CMK (cell line): ENCODE measurements around the gene MACROD2.

Experiments used
- DNase-seq: peaks from one replicate; pipeline ENCODE4 v3.0.0-alpha.2; 2010; ENCODE audit warnings: low read depth

The MACROD2 gene

DNA sequence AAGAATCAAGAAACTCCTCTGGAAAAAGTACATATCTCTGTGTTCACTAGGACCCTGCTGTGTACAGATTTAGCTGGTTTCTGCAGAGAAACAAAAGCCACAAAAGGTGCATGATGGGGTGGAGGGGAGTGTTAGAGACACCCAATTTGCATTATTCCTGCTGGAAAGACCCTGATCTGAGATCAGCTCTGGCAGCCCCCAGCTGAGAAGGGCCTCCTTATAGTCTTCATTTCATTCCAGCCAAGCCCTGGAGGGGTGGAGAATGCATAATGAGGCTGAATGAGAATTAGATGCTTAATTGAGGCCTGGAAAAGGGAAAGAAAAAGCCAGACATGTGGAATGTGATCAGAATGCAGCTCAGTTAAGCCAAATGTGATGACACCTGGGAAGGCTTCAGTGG is 2032.4 kb downstream of the MACROD2 start:
- no peak for DNase-seq

DNA sequence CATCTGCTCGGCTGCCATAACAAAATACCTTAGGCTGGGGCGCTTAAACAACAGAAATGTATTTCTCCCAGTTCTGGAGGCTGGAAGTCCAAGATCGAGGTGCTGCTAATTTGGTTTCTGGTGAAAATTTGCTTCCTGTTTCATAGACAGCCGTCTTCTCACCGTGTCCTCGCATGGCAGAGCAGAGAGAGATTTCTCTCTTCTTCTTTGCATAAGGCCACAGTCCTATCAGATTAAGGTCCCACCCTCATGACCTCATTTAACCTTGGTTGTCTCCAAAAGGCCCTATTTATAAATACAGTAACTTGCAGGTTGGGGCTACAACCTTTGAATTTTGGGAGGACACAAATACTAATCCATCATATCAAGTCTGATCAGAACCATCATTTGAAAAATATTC is 2033.6 kb downstream of the MACROD2 start:
- no peak for DNase-seq

DNA sequence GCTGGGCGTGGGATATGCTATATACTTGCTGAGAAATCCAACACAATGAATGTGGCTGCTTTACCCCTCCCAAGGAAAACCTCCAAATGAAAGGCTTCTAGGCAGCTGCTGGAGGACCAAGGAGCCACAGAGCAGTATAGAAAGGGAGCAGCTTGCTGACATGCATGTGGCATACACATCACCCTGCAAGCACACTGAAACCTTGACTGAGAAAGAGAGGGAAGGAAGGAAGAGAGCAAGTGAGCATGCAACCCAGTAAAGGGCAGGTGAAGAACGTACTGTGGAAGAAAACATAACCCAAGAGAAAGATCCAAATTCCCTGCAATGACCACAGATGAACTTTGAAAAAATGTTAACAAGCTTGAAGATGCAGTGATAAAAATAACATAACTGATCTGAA is 2034.9 kb downstream of the MACROD2 start:
- DNase-seq, result no peak

DNA sequence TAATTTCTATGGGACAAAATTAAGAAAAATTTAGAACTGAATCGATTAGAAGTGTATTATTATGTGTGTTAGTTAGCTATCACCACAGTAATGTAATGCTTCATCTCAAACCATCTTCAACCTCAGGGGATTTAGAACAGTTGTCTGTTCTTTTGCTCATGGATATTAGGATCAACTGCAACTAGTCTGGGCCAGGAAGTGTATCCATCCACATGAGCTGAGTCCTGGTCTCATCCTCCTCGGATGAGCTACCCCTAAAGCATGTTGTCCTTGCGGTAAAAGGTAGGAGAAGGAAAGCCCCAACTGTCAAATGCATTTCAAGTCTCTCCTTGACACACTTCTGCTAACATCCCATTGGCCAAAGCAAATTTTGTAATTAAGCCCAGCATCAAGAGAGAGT is 2040.3 kb downstream of the MACROD2 start:
- DNase-seq, result no peak

DNA sequence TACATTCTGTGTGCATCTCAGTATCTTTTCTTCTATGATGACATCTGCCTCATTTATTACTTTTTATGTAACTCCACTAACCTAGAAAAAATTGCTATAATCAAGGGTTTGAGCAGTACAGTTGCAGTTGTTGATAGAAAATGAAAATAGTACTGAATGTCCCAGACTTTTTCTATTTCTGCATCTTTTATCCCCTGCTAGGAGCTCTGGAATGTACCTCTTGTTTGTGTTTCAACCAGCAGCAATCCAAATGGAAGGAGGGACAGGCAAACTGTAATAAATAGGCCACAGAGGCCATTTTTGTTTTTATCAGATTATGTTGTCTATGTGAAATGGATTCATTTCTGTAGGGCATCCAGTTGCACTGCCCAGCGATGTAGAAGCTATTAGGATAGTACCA is 2041.0 kb downstream of the MACROD2 start:
- no peak for DNase-seq

DNA sequence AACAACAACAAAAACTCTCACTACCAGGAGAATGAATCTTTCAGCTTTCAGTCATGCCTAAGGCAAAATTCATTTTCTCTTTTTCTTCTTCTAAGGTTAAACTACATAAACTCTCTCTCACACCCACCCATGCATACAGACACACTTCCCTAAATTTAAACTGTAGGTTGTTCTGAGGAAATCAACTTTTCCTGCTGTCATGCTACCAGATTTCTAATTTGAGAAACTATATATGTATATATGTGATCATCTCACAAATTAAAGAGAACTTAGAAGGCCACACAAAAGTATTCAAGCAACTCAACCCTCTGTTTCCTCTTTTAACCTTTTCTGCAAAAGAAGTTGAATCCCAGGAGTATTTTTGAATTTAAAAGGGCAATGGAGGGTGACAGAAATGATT is 2045.4 kb downstream of the MACROD2 start:
- no peak for DNase-seq

DNA sequence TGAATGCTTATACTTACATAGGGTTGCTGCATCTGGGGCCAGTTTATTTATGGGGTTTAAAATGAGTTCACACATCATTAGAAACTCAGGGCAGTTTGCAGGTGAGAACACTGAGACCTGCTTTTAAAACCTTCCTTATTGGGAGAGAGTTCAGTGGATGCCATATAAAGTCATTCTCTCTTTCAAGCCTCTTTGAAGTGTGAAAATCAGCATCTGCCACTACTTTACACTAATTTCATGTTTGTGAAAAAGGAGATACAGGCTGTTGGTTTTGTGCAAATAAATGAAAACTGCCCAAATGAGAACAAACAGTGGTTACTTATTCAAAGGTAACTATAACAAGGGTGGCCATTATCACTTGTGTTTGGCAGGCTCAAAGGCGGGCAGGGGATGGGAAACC is 2047.4 kb downstream of the MACROD2 start:
- no peak for DNase-seq

DNA sequence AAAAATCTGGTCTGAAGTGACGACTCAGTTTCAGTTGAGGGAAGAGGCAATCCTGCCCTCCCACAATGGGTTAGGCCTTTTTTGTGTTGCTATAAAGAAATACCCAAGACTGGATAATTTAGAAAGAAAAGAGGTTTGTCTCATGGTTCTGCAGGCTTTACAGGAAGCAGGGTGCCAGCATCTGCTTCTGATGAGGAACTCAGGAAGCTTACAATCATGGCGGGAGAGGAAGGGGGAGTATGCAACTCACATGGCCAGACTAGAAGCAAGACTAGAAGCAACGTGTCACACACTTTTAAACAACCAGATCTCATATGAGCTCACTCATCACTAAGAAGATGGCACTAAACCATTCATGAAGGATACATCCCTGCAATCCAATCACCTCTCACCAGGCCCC is 2048.6 kb downstream of the MACROD2 start:
- no peak for DNase-seq

DNA sequence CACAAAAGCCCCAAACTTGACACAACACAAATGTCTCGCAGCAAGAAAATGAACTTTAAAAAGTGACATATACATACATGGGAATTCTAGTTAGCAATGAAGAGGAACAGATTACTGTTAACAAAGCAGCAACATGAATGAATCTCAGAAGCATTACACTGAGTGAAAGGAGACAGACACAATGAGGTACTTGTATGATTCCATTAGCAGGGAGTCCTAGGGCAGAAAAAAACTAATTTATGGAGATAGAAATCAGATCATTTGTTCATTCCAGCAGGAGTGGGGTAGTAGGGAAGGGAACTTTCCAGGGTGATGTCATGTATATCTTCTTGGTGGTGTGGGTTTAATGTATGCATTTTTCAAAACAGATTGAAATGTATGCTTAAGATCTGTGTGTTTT is 2053.6 kb downstream of the MACROD2 start:
- no peak for DNase-seq

DNA sequence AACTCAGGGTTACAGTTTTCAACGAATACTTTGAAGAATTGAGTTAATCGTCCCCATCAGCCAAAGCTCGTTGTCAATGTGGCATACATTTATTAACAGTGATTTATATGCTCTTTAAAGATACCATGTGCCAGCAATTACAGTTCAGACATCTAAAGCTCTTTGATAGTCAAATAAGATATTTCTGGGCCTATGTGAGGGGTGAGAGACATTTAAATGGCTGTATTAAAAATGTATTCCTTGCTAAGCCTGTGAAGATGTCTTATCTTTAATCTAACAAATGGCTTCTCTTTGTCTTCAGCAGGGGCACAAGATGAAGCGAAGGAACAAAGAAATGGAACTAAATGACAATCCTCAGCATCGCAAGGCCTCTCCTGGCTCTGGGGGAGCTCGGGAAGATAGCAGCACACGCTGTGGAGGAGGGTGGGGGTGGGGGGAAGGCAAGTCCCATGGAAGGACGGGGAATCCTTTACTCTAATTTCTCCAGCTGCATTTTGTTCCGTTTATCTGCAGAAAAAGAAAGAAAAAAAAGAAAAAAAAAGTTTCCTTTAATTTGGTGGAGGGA is 2054.3 kb downstream of the MACROD2 start:
- no peak for DNase-seq

DNA sequence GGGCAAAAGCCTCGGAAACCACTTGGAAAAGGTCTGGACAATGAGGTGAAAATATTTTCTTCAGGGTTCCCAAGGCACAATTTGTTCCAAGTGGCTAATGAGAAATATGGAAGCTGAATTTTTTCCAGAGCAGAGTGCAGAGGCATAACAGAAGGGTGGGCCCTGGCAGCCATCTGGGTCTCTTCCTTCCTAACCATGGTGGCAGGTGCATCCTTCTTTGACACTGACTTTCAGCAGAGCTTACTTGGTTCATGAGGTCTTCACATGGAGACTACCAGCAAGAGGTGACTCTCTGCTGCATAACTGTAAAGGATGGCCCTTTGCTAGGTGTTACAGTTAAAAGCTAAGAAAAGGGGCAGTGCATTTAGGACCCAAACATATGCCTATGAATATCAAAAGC is 2055.1 kb downstream of the MACROD2 start:
- no peak for DNase-seq

DNA sequence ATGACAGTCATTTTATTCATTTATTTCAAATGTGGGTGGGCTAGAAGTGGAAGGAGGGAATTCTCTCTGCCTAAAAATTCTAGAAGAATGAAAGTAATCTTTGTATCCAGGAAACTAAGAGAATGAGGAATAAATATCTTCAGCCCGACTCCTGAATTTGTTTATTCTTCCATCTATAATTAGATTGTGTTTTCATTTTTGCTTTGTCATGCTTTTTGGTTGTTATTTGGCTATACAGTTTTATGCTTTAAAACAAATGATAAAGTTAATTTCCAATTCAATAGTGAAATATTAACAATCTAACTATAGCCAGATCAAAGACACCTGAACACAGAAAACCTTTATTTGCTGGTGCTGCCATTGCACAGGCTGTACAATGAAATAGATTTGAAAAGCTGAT is 2056.7 kb downstream of the MACROD2 start:
- DNase-seq, result no peak

DNA sequence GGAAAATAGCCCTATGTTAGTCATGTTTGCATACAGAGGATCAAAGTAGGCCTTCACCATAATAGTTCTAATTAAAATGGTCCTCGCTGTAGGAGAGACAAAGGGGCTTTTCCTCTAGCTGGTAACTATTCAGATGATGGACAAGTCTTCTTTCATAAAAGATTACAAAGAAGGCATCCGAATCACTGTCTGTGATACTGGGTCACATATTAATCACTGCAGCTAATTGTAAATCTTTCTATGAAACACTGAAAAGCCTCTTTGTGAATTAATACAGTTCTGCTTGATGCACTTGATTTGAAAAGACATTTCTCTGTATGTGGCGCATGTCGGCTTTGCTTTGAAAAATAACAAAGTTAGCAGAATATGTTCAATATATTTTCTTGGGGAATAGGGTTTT is 2057.1 kb downstream of the MACROD2 start:
- no peak for DNase-seq

DNA sequence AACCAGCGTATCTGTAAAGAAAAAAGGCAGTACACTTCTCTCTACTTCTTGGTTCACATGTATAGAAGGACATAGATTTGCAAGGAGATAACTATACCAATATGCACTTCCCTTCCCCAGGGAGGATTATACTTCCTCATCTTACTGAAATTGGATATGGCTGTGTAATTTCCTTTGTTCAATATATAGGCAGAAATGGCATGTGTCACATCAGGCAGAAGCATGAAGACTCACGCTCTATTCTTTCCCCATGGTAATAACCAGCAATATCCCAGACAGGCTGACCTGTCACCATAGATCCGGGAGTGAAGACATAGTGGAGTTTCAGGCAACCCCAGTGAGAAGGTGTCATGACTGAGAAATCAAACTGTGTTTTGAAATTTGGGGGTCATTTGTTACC is 2059.7 kb downstream of the MACROD2 start:
- no peak for DNase-seq

DNA sequence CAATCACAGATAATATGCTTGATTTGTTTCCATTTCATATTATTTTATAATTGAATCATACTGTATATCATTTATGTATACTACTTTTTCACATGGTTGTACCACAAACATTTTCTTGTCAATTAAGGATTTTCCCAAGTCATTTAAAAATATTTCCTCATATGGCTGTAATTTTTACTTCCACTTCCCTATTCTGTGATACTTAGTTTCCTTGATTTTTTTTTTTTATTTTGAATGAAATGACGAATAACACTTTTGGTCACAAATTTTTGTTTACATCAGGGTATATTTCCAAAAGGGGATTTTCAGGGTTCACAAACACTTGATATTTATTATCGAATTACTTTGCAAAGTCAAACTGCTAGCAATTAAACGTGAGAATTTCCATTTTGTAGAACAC is 2062.3 kb downstream of the MACROD2 start:
- DNase-seq, result no peak

DNA sequence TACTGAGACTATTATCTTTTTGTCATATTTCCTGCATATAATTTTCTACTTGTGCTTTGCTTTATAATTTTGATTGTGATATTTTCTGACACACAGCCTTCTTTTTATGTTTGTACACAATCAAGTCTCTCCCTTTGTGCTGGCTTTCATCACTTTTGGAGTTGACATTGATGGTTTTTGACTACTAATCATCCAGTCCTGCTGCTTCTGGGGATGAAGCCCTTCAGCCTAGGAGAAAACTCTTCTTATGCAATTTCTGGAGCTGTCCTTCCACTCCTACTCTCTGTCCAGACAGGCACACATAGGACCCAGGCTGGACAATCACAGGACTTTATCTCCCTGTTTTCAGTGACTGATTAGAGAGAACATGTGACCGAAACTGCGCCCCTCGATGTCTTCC is 2063.0 kb downstream of the MACROD2 start:
- DNase-seq, result no peak

DNA sequence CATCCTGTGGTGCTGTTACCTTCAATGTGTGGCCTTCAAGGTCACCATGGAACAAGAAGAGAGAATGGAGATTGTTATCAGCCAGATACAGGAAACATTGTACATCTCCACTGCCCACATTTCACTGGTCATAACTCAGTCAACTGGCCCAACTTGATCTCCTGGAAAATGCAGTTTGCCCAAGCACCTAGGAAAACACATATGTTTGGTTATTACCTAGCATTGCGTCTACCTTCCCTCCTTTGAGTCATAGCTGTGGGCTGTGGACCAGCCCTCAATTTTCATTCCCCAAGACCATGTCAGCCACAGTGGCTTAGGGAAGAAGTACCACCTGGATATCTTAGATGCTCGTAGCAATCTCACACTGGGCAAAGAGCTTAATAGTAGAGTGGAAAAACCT is 2064.5 kb downstream of the MACROD2 start:
- no peak for DNase-seq

DNA sequence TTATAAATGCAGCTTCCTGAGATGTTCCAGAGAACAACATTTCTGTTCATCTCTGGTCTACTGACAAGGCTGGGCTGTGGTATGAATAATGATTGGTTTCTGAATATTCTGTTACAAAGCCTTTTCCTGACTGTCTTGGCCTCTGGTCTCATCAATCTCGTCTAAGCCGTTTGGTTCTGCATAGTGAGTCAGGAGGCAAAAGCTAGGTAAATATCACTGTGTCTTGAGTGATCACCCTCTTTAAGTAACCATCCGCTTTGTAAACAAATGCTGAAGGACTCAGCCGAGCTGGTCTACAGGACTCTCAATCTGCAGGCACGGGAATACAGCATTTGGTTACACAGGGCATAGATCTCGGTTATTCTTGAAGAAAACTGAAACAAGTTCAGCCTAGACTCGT is 2066.0 kb downstream of the MACROD2 start:
- DNase-seq, result no peak

DNA sequence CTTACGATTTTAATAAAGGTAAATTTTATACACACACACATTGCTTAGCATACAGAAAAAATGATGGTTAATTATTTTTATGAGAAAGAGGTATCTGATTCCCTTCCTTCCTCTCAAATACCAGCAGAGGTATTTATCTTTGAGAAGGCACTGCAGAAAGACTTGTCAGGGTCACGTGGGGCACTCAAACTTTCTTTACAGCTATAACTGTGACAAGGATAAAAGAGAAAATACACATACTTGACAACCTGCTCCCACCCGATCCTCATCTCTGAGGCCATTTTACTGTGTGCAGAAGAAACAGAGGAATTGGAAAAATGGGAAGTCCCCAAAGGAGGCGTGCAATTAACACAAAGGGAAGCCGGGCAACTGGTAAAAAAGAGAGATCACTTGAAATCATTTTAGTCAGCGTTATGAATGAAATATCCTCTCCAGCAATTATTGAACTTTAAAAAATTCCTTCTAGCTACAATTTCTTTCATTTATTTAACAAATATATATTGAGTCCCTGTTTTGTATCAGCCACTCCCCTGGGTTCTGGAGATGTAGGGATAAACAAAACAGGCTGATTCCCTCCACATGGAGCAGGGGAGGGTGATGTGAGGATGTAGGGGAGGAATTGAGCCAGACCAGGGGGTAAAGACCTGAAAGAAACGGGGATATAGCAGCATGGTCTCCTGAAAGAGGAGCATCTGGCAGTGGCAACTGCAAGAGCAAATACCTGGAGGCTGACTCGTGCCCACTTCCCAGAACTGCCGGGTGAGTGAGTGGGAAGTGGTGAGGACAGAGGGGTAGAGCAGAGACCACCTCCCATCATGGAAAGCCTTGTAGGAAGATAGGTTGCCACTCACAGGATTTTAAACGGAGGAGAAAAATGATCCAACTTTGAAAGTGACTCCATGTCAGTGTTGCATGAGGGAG is 2067.6 kb downstream of the MACROD2 start:
- DNase-seq, result no peak

DNA sequence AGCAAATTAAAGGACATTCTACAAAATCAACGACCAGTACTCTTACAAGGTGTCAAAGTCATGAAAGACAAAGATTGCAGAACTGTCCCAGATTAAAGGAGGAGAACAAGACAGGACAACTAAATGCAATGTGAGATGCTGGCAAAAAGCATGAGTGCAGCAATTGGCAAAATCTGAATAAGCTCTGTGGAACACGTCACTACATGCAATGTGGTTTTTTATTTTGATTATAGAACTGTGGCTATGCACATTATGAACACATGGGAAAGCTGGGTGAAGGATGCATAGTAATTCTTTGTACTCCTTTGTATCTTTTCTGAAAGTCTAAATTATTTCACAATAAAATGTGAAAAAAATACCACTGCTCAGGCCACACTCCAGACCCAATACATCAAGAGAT is 2068.6 kb downstream of the MACROD2 start:
- DNase-seq, result no peak

DNA sequence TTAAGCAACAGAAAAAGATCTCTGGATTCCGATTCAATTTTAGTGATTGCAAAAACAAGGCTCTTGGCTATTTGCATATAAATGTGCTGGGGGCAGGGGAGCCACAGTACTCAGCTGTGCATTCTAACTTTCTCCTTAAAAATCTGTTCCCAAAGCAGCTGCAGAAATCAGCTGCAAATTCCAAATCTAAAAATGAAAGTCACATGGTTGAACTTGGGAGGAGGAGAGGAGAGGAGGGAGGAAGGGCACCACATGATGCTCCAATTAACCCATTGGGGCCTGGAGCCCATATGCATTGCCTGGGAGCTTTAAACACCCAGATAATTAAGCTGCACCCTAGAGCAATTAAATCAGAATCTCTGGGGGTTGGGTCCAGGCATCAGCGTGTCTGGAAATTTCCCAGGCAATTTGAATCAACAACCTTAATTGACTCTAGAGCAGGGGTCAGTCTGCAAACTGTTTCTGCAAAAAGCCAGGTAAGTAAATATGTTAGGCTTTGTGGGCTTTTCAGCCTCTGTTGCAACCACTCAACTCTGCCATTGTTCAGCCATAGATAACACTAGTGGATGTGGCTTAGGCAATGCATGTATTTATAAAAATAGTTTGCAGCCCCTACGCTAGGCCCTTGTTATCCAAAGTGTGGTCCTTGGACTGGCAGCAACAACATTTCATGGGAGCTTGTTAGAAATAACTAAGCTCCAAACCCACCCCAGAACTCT is 2069.8 kb downstream of the MACROD2 start:
- DNase-seq, result no peak

DNA sequence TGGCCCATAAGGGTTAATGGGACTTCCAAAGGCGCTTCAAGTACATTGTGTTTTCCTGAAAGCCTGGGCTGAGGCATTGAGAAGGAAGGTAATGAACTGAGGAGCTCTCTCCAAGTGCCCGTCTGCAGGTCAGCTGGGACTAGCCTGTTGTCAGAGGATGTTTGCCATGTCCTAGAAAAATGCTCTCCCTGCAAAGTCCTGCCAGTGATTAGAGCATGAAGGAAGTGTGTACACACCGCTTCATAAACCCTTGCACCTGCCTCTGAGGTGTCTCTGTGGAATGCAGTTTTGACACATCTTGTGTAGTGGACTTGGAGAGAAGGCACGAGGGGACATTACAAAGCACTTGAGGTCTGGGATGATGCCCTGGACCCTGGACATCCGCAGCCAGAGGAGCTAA is 2071.3 kb downstream of the MACROD2 start:
- no peak for DNase-seq

DNA sequence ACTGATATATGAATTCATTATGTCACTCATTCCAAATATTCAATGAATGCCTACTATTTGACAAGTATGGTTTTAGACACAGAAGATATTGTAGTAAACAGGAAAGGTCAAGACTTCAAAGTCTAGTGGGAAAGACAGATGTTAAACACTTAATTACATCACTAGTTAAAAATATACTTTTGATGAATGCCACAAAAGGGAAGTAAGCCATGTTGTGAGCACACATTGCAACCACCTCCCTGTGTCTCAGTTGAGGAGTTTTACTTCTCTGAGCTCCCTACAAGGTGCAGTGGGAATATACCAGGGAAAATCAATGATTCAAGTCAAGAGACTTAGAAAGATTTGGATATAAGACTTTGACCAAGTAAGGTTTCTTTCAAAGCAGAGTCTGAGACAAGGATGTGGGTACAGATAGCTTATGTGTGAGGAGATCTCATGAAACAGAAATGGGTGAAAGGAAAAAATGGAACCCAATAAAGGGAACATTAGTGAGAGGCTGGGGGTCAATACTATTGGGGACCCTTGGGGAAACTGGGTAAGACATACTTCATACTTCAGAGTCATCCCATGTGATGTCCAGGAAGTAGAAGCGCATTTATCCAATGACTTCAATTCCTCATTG is 2074.2 kb downstream of the MACROD2 start:
- no peak for DNase-seq
